Progenitor cell of endocrine pancreas (in vitro differentiated cells): ENCODE data around the gene ARHGAP26. TPM values are rescaled to one million over a fixed set of nuclear protein-coding genes. Genes with fewer than 3 reads are reported as not detected.

Source experiments
- DNase-seq: peaks from one replicate; pipeline ENCODE4 v3.0.0; 2021; ENCODE audit warnings: low spot score; ENCODE audit not compliant: unreplicated experiment
- H3K27ac Mint-ChIP-seq: 2 replicates; pipeline ENCODE4 v1.8.0; 2021; ENCODE audit warnings: mild to moderate bottlenecking, moderate library complexity, mixed read lengths
- H3K27me3 Mint-ChIP-seq: 2 replicates; pipeline ENCODE4 v1.8.0; 2021; ENCODE audit warnings: mixed read lengths
- H3K36me3 Mint-ChIP-seq: 2 replicates; pipeline ENCODE4 v1.8.0; 2022; ENCODE audit warnings: mixed read lengths; ENCODE audit not compliant: insufficient read depth
- H3K4me1 Mint-ChIP-seq: 2 replicates; pipeline ENCODE4 v1.8.0; 2021; ENCODE audit warnings: low read depth, mixed read lengths
- H3K4me3 Mint-ChIP-seq: 2 replicates; pipeline ENCODE4 v1.8.0; 2021; ENCODE audit warnings: low read depth, mild to moderate bottlenecking, moderate library complexity, mixed read lengths
- H3K9me3 Mint-ChIP-seq: 2 replicates; pipeline ENCODE4 v1.8.0; 2021; ENCODE audit warnings: low read depth, mixed read lengths
- total RNA-seq: library from RNA; stranded (reverse); gene quantifications from 2 replicates; pipeline ENCODE4 v1.2.1, GENCODE V29; 2021
- TF ChIP-seq, protein P1 (sequence below): fragments of 200-600 bp; sonication (generic); IDR thresholded peaks from one replicate; pipeline ENCODE4 v1.5.0; 2021; ENCODE audit warnings: antibody characterized with exemption, mild to moderate bottlenecking; ENCODE audit not compliant: unreplicated experiment

The ARHGAP26 gene
- total RNA-seq, 1 donor from 2014 or later = 21.3 TPM

DNA sequence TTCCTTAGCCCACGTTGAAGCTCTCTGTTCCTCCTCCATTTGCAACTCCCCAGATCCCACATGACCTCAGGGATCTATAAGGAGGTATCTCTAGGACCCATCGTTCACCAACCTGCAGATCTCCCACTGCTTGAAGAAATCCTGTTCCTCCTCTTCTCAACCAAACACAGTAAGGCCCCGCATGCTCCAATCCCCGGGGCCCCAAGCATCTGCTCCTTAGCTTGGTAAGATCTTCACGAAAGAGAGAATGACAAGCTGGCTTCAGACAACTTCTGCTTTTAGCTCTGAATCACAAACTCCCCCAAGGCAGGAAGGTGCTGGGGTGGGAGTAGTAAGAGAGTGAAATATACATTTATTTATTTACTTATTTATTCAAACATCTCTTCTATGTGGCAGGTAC is 33.0 kb upstream of the ARHGAP26 start:
- no peak for DNase-seq
- Mint-ChIP-seq H3K27me3 (peaks cover 9% of the 10 kb centered on the region), H3K9me3 (no peaks in the 10 kb centered on the region), H3K27ac (no peak overlapping the region), H3K4me1 (peaks cover 13% of the 10 kb centered on the region), H3K36me3 (no peaks in the 10 kb centered on the region), H3K4me3 (no peak overlapping the region)
- TF ChIP-seq, protein P1, sequence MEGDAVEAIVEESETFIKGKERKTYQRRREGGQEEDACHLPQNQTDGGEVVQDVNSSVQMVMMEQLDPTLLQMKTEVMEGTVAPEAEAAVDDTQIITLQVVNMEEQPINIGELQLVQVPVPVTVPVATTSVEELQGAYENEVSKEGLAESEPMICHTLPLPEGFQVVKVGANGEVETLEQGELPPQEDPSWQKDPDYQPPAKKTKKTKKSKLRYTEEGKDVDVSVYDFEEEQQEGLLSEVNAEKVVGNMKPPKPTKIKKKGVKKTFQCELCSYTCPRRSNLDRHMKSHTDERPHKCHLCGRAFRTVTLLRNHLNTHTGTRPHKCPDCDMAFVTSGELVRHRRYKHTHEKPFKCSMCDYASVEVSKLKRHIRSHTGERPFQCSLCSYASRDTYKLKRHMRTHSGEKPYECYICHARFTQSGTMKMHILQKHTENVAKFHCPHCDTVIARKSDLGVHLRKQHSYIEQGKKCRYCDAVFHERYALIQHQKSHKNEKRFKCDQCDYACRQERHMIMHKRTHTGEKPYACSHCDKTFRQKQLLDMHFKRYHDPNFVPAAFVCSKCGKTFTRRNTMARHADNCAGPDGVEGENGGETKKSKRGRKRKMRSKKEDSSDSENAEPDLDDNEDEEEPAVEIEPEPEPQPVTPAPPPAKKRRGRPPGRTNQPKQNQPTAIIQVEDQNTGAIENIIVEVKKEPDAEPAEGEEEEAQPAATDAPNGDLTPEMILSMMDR = no peak

DNA sequence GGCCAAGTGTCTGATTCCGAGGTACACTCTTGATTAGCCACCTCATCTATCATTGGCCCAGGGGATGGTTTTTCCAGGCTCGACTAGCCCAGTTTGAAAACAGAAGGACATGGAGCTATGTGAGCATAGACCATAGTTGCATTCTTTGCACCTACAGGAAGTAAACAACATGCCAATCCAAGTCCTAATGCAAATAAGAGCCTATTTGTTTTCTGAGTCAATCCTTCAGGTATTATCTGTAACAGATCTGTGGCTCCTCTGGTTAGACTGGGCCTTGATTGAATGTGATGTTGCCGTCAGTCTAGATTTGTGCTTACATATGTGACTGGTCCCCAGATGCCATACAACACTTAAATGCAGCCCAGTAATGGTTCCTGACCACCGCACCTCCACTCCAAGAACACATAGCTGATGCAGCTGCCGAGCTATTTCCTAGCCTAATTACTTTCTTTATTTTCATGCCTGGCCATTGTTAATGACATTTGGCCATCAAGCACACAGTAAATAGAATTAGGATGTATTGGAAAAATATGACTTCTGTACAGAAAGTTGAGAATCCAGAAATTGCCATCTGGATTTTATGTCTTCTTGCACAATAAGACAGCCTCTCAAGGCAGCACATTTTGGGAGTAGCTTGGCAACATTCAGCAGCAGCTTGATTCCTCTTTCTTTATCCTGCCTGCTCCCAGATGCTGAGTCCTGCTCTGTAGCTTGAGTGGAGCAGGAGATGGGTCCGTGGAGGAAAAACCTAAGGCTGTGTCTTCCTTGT is 29.5 kb upstream of the ARHGAP26 start:
- H3K27ac Mint-ChIP-seq = no peak overlapping the region

DNA sequence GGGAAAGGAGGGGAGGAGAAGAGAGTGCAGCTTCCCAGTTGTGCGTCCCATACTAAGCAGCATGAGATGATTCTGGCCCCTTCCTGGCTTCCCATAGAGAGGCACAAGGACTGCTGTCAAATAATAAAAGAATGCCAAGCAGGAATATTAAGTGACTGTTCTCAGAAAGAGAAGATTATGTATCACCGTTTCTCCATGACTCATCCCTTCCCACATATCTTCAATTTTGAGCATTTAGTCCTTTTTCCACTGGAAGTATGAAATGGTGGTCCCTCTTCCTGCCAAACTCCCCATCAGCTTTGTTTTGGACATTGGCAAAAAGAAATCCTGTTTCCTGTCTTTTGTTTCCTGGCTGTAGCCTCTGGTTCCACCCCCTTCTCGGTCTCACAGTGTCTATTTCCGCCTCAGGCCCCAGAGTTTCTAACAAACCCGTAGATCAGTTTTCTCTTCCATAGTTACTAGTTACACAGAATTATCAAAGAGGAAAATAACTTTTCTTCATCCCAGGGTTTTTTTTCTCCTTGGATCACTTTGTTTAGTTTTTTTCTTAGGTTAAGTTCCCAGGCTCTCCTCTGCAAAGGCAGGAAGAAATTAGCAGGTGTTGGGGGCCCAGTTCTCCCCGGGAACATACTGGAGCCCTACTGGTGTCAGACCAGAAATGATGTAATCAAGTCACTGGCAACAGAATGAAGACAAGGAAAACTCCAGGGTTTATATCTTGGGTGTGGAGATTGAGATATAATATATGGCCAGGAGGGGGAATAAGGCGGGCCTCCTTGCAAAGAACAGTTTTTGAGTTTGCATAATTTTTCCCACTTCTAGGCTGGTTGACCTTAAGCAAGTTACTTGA is 26.4 kb upstream of the ARHGAP26 start:
- no peak overlapping the region for H3K27ac Mint-ChIP-seq
- no peaks in the 10 kb centered on the region for H3K27me3 Mint-ChIP-seq
- no peaks in the 10 kb centered on the region for H3K36me3 Mint-ChIP-seq
- no peaks in the 10 kb centered on the region for H3K9me3 Mint-ChIP-seq
- no peak overlapping the region for H3K4me3 Mint-ChIP-seq
- peaks cover 14% of the 10 kb centered on the region for H3K4me1 Mint-ChIP-seq
- DNase-seq = no peak
- TF ChIP-seq, protein P1 = no peak

More for the DNA sequence above, 29.5 kb upstream of the ARHGAP26 start:
- Mint-ChIP-seq H3K9me3 (no peaks in the 10 kb centered on the region), H3K36me3 (no peaks in the 10 kb centered on the region), H3K4me3 (no peak overlapping the region), H3K4me1 (peaks cover 17% of the 10 kb centered on the region), H3K27me3 (peaks cover 9% of the 10 kb centered on the region)
- no peak for DNase-seq
- TF ChIP-seq, protein P1 = no peak

DNA sequence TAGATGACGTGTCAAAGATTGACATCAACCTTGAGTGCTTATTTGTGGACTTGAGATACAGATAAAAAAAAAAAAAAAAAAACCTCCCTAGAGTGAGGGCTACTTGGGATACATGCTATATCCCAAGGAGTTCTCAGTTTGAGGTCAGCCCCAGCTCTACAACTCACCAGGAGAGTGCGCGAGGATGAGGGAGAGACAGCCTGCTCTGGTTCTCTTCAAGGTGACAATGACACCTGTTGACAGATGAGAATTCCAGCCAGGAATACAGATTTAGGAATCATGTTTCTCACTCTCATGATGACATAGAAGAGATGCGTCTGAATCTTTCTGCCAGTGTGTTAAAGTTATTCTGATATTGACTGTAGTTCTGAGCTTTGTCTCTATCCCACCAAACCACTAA is 24.9 kb upstream of the ARHGAP26 start:
- H3K27ac Mint-ChIP-seq = no peak overlapping the region
- no peak overlapping the region for H3K4me3 Mint-ChIP-seq
- TF ChIP-seq, protein P1 = no peak
- no peaks in the 10 kb centered on the region for H3K9me3 Mint-ChIP-seq
- no peaks in the 10 kb centered on the region for H3K36me3 Mint-ChIP-seq
- no peaks in the 10 kb centered on the region for H3K27me3 Mint-ChIP-seq
- DNase-seq = no peak
- H3K4me1 Mint-ChIP-seq = peaks cover 10% of the 10 kb centered on the region

DNA sequence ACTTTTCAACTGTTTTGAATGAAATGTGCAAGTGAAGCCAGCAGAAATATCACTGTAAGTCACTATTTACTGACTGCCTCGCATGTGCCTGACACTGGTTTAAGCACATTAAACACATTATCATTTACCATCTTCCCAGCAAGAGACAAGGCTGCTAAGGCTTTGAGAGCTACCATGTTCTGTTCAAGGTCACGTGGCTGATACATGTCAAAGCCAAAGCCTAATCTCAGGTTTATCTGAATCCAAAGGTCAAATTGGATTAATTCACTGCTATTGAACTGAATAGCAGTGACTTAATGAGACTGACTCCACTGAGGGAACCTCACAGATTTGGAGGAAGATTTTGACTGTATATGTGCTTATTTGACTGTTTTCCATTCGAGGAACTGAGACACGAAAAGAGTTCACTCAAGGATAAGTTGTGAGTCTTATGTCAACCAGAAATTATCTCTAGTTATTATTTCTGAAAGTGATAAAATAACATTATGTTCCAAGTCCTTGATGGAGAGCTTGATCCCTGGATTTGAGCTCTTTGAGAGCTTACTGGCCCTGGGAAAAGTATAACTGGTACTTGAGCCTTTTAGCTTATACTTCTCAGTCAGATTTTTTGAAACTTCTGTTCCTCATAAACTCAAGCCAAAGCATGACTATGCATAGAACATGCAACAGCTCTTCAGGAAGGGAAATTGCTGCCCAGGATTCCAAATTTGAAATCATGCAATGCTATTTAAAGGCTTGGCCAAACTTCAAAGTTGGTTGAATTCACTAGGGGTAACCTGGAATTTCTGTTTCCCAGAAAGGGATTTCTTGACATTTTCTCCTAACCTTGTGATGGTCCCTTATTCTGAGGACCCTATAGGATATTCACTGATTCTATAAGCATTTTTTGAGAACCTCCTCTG is 23.4 kb upstream of the ARHGAP26 start:
- H3K27me3 Mint-ChIP-seq = peaks cover 7% of the 10 kb centered on the region
- no peaks in the 10 kb centered on the region for H3K36me3 Mint-ChIP-seq
- peaks cover 6% of the 10 kb centered on the region for H3K4me1 Mint-ChIP-seq
- no peak for DNase-seq
- TF ChIP-seq, protein P1 = no peak
- no peak overlapping the region for H3K4me3 Mint-ChIP-seq
- no peak overlapping the region for H3K27ac Mint-ChIP-seq
- no peaks in the 10 kb centered on the region for H3K9me3 Mint-ChIP-seq
